ENCODE measurements around the gene SORL1.
A peak's percentile ranks its signal among the peaks of the same experiment; 100 is the strongest.
"Not testable (repeated sequence)": the region's sequence is repeated elsewhere in the genome, so short reads cannot be mapped to it uniquely, and the experiment has no call there.

The SORL1 gene

GRCh38 chr11:121569332-121570299 is 117.5 kb downstream of the SORL1 start:
- not testable (repeated sequence) for DNase-seq

GRCh38 chr11:121570453-121570852 is 118.3 kb downstream of the SORL1 start:
- no peak for DNase-seq

- DNase-seq = no peak
Observed at GRCh38 chr11:121571506-121571905, 119.4 kb downstream of the SORL1 start.

- no peak for DNase-seq
Observed at GRCh38 chr11:121572571-121573059, 120.5 kb downstream of the SORL1 start.

- DNase-seq = no peak
Observed at GRCh38 chr11:121574801-121575200, 122.7 kb downstream of the SORL1 start.

GRCh38 chr11:121575250-121575962 is 123.3 kb downstream of the SORL1 start:
- DNase-seq = no peak

- DNase-seq = no peak
Observed at GRCh38 chr11:121575963-121576290, 123.8 kb downstream of the SORL1 start.

GRCh38 chr11:121576531-121576930 is 124.4 kb downstream of the SORL1 start:
- no peak for DNase-seq

GRCh38 chr11:121577106-121577848 is 125.2 kb downstream of the SORL1 start:
- no peak for DNase-seq

- DNase-seq = no peak
Observed at GRCh38 chr11:121578251-121578976, 126.3 kb downstream of the SORL1 start.

GRCh38 chr11:121580154-121580553 is 128.0 kb downstream of the SORL1 start:
- DNase-seq = no peak

GRCh38 chr11:121581607-121582006 is 129.5 kb downstream of the SORL1 start:
- DNase-seq = no peak

- no peak for DNase-seq
Observed at GRCh38 chr11:121582296-121582695, 130.2 kb downstream of the SORL1 start.

GRCh38 chr11:121583825-121584224 is 131.7 kb downstream of the SORL1 start:
- DNase-seq = no peak

- no peak for DNase-seq
Observed at GRCh38 chr11:121586750-121587149, 134.6 kb downstream of the SORL1 start.

- DNase-seq = no peak
Observed at GRCh38 chr11:121587182-121587581, 135.1 kb downstream of the SORL1 start.

- no peak for DNase-seq
Observed at GRCh38 chr11:121588747-121589146, 136.6 kb downstream of the SORL1 start.

- no peak for DNase-seq
Observed at GRCh38 chr11:121589946-121590537, 137.9 kb downstream of the SORL1 start.

- no peak for DNase-seq
Observed at GRCh38 chr11:121590772-121591404, 138.8 kb downstream of the SORL1 start.

GRCh38 chr11:121591405-121592033 is 139.4 kb downstream of the SORL1 start:
- DNase-seq = peak; percentile 65

- no peak for DNase-seq
Observed at GRCh38 chr11:121592708-121593107, 140.6 kb downstream of the SORL1 start.
